Stimulated activated CD8-positive, alpha-beta memory T cell treated with anti-CD3 and anti-CD28 coated beads, Interleukin-4, amount 100 ng/mL, for 24 hours (primary cell): ENCODE results near the gene LEKR1.

ENCODE experiments used
- DNase-seq: peaks from one replicate; pipeline ENCODE4 v3.0.0-alpha.2; 2020; ENCODE audit warnings: low read depth

Gene LEKR1

GRCh38 chr3:157081626-157082210 lies 255.6 kb downstream of the LEKR1 start:
- DNase-seq: peak; percentile 83

- no peak for DNase-seq
Observed at GRCh38 chr3:157082305-157082982, 256.3 kb downstream of the LEKR1 start.

GRCh38 chr3:157083824-157084223 lies 257.7 kb downstream of the LEKR1 start:
- DNase-seq: no peak

- no peak for DNase-seq
Observed at GRCh38 chr3:157086060-157086750, 260.1 kb downstream of the LEKR1 start.

- no peak for DNase-seq
Observed at GRCh38 chr3:157086775-157087174, 260.6 kb downstream of the LEKR1 start.

GRCh38 chr3:157087373-157087772 lies 261.2 kb downstream of the LEKR1 start:
- DNase-seq: no peak

GRCh38 chr3:157087780-157088600 lies 261.8 kb downstream of the LEKR1 start:
- no peak for DNase-seq

GRCh38 chr3:157088601-157089454 lies 262.7 kb downstream of the LEKR1 start:
- DNase-seq: peak; percentile 91

GRCh38 chr3:157089455-157090221 lies 263.5 kb downstream of the LEKR1 start:
- DNase-seq: no peak

- no peak for DNase-seq
Observed at GRCh38 chr3:157091083-157091833, 265.1 kb downstream of the LEKR1 start.

GRCh38 chr3:157092230-157092629 lies 266.1 kb downstream of the LEKR1 start:
- DNase-seq: no peak

- DNase-seq: no peak
Observed at GRCh38 chr3:157093096-157093495, 266.9 kb downstream of the LEKR1 start.

GRCh38 chr3:157094301-157094700 lies 268.1 kb downstream of the LEKR1 start:
- DNase-seq: no peak

- no peak for DNase-seq
Observed at GRCh38 chr3:157094751-157095480, 268.8 kb downstream of the LEKR1 start.
